ENCODE results near the gene CD72.

GRCh38 chr9:35666045-35666444 lies 47.8 kb upstream of the CD72 start:
- TF ChIP-seq CTCF (tag by site-specific recombination; IDR thresholded peaks at IDR 0.05) (no peak), ZNF184 (tag by site-specific recombination; IDR thresholded peaks at IDR 0.05) (no peak), ZNF280D (tag by site-specific recombination; IDR thresholded peaks at IDR 0.05) (no peak), ZNF837 (tag by site-specific recombination; IDR thresholded peaks at IDR 0.05) (no peak), TCF7L2 (IDR thresholded peaks at IDR 0.05; ENCODE audit: borderline replicate concordance, low read depth, low read length) (no peak)

All from HEK293 (cell line).